Body of pancreas (tissue), 4 donors: ENCODE results near the gene PRODH2. TPM values are rescaled to one million over a fixed set of nuclear protein-coding genes. Genes with fewer than 3 reads are reported as not detected.

Experiments used
- ATAC-seq: fragments of 150-250 bp; one replicate; pipeline ENCODE4 v1.9.1; 2016
- DNase-seq, 4 donors: peaks; one replicate each; pipeline ENCODE4 v3.0.0-alpha.2; 2019
- H3K27ac ChIP-seq, 4 donors: fragments of 200-600 bp; sonication (generic); 1 replicate in 3 of 4; 2 replicates in 1 of 4; pipeline versions ENCODE4 v1.5.1 to v1.6.1; 2016 to 2019; ENCODE audit warnings: mild to moderate bottlenecking in 1 of 4, mixed read lengths in 1 of 4, moderate library complexity in 1 of 4
- H3K27me3 ChIP-seq, 2 donors: fragments of 200-600 bp; sonication (generic); one replicate each; pipeline ENCODE4 v1.6.0; 2016; ENCODE audit warnings: mild to moderate bottlenecking in 1 of 2
- H3K36me3 ChIP-seq, 2 donors: fragments of 200-600 bp; sonication (generic); replicated peaks in 1 of 2; 2 replicates each; pipeline ENCODE4 v1.5.1; 2016; ENCODE audit warnings: low read depth in 2 of 2; ENCODE audit not compliant: insufficient read depth in 1 of 2
- H3K4me1 ChIP-seq: fragments of 200-600 bp; sonication (generic); one replicate; pipeline ENCODE4 v1.6.0; 2016
- H3K4me3 ChIP-seq, 2 donors: fragments of 200-600 bp; sonication (generic); 1 replicate in 1 of 2; 2 replicates in 1 of 2; pipeline ENCODE4 v1.5.1; 2016 to 2019
- H3K9me3 ChIP-seq, 3 donors: fragments of 200-600 bp; sonication (generic); 1 replicate in 2 of 3; 2 replicates in 1 of 3; pipeline ENCODE4 v1.5.1; 2016
- CTCF ChIP-seq, 7 experiments: fragments of 450-650 bp in 4 of 7; fragments of 200-600 bp in 3 of 7; sonication (generic) in 3 of 7; IDR thresholded peaks; one replicate each; pipeline ENCODE4 v1.5.1; 2016 to 2019; ENCODE audit warnings: antibody characterized with exemption in 7 of 7
- POLR2A ChIP-seq, 3 donors: fragments of 450-650 bp; IDR thresholded peaks; one replicate each; pipeline ENCODE4 v1.6.1; 2016; ENCODE audit warnings: antibody characterized with exemption in 3 of 3, mild to moderate bottlenecking in 2 of 3
- WGBS, 2 donors: methylation state at CpG; one replicate each; pipeline ENCODE4 v1.1.5; 2017; 5-methylcytosine and 5-hydroxymethylcytosine counted together
- intact Hi-C: fragments of 100-400 bp; cut with DNase I; formaldehyde crosslinking; loops from one replicate; pipeline ENCODE4 v1.15.1; 2023
- total RNA-seq, 2 donors: library from RNA; depleted of rRNA; stranded (reverse); fragments of >200 nt; gene quantifications; one replicate each; pipeline ENCODE4 v1.1.0, GENCODE V29; 2016

Gene PRODH2
- total RNA-seq, 2 donors from 2014 or later, result 0.99 to 3.9 TPM

GRCh38 chr19:35766571-35767104, 46.0 kb downstream of the PRODH2 start:
- peak; percentile 7 for ATAC-seq
- Histone ChIP-seq H3K4me3 (no peak overlapping the region), H3K27ac (no peak overlapping the region), H3K4me1 (peaks cover 12% of the 10 kb centered on the region), H3K36me3 (peaks cover 0 to 7% of the 10 kb centered on the region in 2 donors), H3K9me3 (no peaks in the 10 kb centered on the region), H3K27me3 (no peaks in the 10 kb centered on the region)
- no peak for DNase-seq
- TF ChIP-seq CTCF (IDR thresholded peaks at IDR 0.05) (no peak), POLR2A (IDR thresholded peaks at IDR 0.05) (no peak)
- 78 to 84% methylated on average over 2 to 10 of the region's 11 CpGs for WGBS, 2 donors
- intact Hi-C loops, result no loop called here

GRCh38 chr19:35764432-35765315, 48.0 kb downstream of the PRODH2 start:
- DNase-seq (no peak), ATAC-seq (no peak)
- H3K27me3 ChIP-seq, result no peaks in the 10 kb centered on the region
- H3K9me3 ChIP-seq, result no peaks in the 10 kb centered on the region
- TF ChIP-seq CTCF (IDR thresholded peaks at IDR 0.05) (no peak), POLR2A (IDR thresholded peaks at IDR 0.05) (no peak)
- H3K4me1 ChIP-seq, result peaks cover 14% of the 10 kb centered on the region
- no peak overlapping the region for H3K4me3 ChIP-seq
- H3K27ac ChIP-seq, result no peak overlapping the region
- intact Hi-C loops, result no loop called here
- H3K36me3 ChIP-seq, result peaks cover 0 to 7% of the 10 kb centered on the region in 2 donors
- WGBS, 2 donors, result 95 to 97% methylated on average over 16 to 17 of the region's 17 CpGs

GRCh38 chr19:35760711-35761349, 51.8 kb downstream of the PRODH2 start:
- no peak overlapping the region for H3K27ac ChIP-seq
- WGBS, 2 donors, result 92 to 96% methylated on average over 4 of the region's 4 CpGs
- intact Hi-C loops, result no loop called here

GRCh38 chr19:35759697-35760096, 52.9 kb downstream of the PRODH2 start:
- no peak for DNase-seq
- Histone ChIP-seq H3K27me3 (no peaks in the 10 kb centered on the region), H3K27ac (no peak overlapping the region), H3K4me3 (no peak overlapping the region), H3K4me1 (peaks cover 29% of the 10 kb centered on the region), H3K36me3 (peaks cover 0 to 5% of the 10 kb centered on the region in 2 donors), H3K9me3 (no peaks in the 10 kb centered on the region)
- no peak for ATAC-seq
- intact Hi-C loops, result no loop called here
- TF ChIP-seq POLR2A (IDR thresholded peaks at IDR 0.05) (no peak), CTCF (IDR thresholded peaks at IDR 0.05) (no peak)
- WGBS, 2 donors, result 93 to 100% methylated on average over 2 of the region's 2 CpGs

More at GRCh38 chr19:35760711-35761349, 51.8 kb downstream of the PRODH2 start:
- TF ChIP-seq POLR2A (IDR thresholded peaks at IDR 0.05), result no peak
- TF ChIP-seq CTCF (IDR thresholded peaks at IDR 0.05), result no peak
- no peaks in the 10 kb centered on the region for H3K27me3 ChIP-seq
- no peaks in the 10 kb centered on the region for H3K9me3 ChIP-seq
- H3K4me1 ChIP-seq, result peaks cover 29% of the 10 kb centered on the region
- peaks cover 0 to 7% of the 10 kb centered on the region in 2 donors for H3K36me3 ChIP-seq
- H3K4me3 ChIP-seq, result no peak overlapping the region
- DNase-seq (no peak), ATAC-seq (no peak)
